Endothelial cell of umbilical vein (primary cell): ENCODE measurements around the gene SEMA4D. TPM values are rescaled to one million over a fixed set of nuclear protein-coding genes. Genes with fewer than 3 reads are reported as not detected.

Experiments used
- BruUV-seq: library from RNA; stranded (reverse); fragments of 400-500 nt; replicated peaks from 2 replicates; lab custom pipeline; 2021; lab: Mats Ljungman, UMichigan
- CTCF ChIA-PET: fragments of 300-600, 350-600 bp; sonication (Branson Sonifier 250); formaldehyde crosslinking; loops from one replicate; lab custom pipeline; 2021; ENCODE audit warnings: antibody characterized with exemption, inconsistent platforms; lab: Charles Lee
- POLR2A ChIA-PET: fragments of 300-600, 350-600 bp; sonication (Branson Sonifier 250); formaldehyde crosslinking; loops from one replicate; lab custom pipeline; 2021; ENCODE audit warnings: antibody characterized with exemption, inconsistent platforms; lab: Charles Lee
- DNase-seq: peaks from one replicate; pipeline ENCODE4 v3.0.0-alpha.2; 2011; ENCODE audit warnings: low read depth, low spot score
- FAIRE-seq: peaks from 2 replicates; lab custom pipeline; 2011; peaks lifted over from hg19 to GRCh38; lab: Jason Lieb, UNC
- H2AFZ ChIP-seq: 2 replicates; pipeline ENCODE4 v1.6.0; 2012; ENCODE audit warnings: low read depth, low read length, control low read depth, inconsistent platforms
- H3K27ac ChIP-seq: 2 replicates; pipeline ENCODE4 v1.5.1; 2011; ENCODE audit warnings: low read depth, mild to moderate bottlenecking, control low read depth, low read length, moderate library complexity; ENCODE audit not compliant: insufficient read depth
- H3K27me3 ChIP-seq, 2 experiments: 2 replicates each; pipeline versions ENCODE4 v1.6.0 to v1.6.1; 2011; ENCODE audit warnings: low read length in 2 of 2, mixed read lengths in 1 of 2; ENCODE audit not compliant: control insufficient read depth in 2 of 2, insufficient read depth in 2 of 2
- H3K36me3 ChIP-seq, 2 experiments: 2 replicates in 1 of 2; 3 replicates in 1 of 2; pipeline ENCODE4 v1.5.1; 2011; ENCODE audit warnings: low read length in 2 of 2, mild to moderate bottlenecking in 1 of 2, moderate library complexity in 1 of 2; ENCODE audit not compliant: control insufficient read depth in 2 of 2, insufficient read depth in 2 of 2; ENCODE audit errors: extremely low read depth in 1 of 2
- H3K4me1 ChIP-seq: 3 replicates; pipeline ENCODE4 v1.5.1; 2011; ENCODE audit warnings: mild to moderate bottlenecking, low read length; ENCODE audit not compliant: control insufficient read depth, insufficient read depth; ENCODE audit errors: extremely low read depth
- H3K4me2 ChIP-seq: 2 replicates; pipeline ENCODE4 v1.6.1; 2011; ENCODE audit warnings: low read length, control low read depth, mixed read lengths; ENCODE audit not compliant: insufficient read depth
- H3K4me3 ChIP-seq, 3 experiments: fragments of 200-600 bp in 1 of 3; sonication (generic), shearing (Covaris generic) in 1 of 3; replicated peaks in 1 of 3; 2 replicates each; pipeline ENCODE4 v1.5.1; 2011 to 2016; ENCODE audit warnings: control low read depth in 3 of 3, low read length in 3 of 3, mild to moderate bottlenecking in 2 of 3, inconsistent platforms in 1 of 3, low read depth in 1 of 3, moderate library complexity in 1 of 3; ENCODE audit not compliant: insufficient read depth in 1 of 3
- H3K79me2 ChIP-seq: 2 replicates; pipeline ENCODE4 v1.6.0; 2012; ENCODE audit warnings: low read length, inconsistent platforms; ENCODE audit not compliant: control insufficient read depth, insufficient read depth
- H3K9ac ChIP-seq: replicated peaks from 2 replicates; pipeline ENCODE3; 2011; ENCODE audit warnings: low read length, control low read depth; ENCODE audit not compliant: insufficient read depth; ENCODE audit errors: extremely low read depth
- H3K9me1 ChIP-seq: replicated peaks from 3 replicates; pipeline ENCODE4 v1.6.0; 2011; ENCODE audit warnings: mild to moderate bottlenecking, low read length; ENCODE audit not compliant: control insufficient read depth, insufficient read depth; ENCODE audit errors: extremely low read depth
- H3K9me3 ChIP-seq: replicated peaks from 2 replicates; pipeline ENCODE4 v1.5.1; 2012; ENCODE audit warnings: low read length, inconsistent platforms; ENCODE audit not compliant: control insufficient read depth, insufficient read depth
- H4K20me1 ChIP-seq: replicated peaks from 2 replicates; pipeline ENCODE3; 2011; ENCODE audit warnings: mild to moderate bottlenecking, low read length; ENCODE audit not compliant: control insufficient read depth, insufficient read depth; ENCODE audit errors: extremely low read depth
- EZH2 ChIP-seq: IDR thresholded peaks from 2 replicates; pipeline ENCODE4 v1.6.1; 2012; ENCODE audit warnings: borderline replicate concordance, low read depth, mild to moderate bottlenecking, moderate library complexity, low read length, inconsistent platforms; ENCODE audit not compliant: severe bottlenecking
- FOS ChIP-seq: IDR thresholded peaks from 2 replicates; pipeline ENCODE4 v1.6.1; 2011; ENCODE audit warnings: mild to moderate bottlenecking, low read length, moderate library complexity, borderline replicate concordance; ENCODE audit not compliant: insufficient read depth
- GATA2 ChIP-seq: IDR thresholded peaks from 2 replicates; pipeline ENCODE4 v1.7.0; 2011; ENCODE audit warnings: low read depth, mild to moderate bottlenecking, moderate library complexity, mixed read lengths, low read length; ENCODE audit not compliant: insufficient read length, insufficient read depth
- JUN ChIP-seq: IDR thresholded peaks from 2 replicates; pipeline ENCODE4 v1.6.1; 2011; ENCODE audit warnings: borderline replicate concordance, low read depth; ENCODE audit not compliant: insufficient read length, insufficient read depth
- MYC ChIP-seq: IDR thresholded peaks from one replicate; pipeline ENCODE4 v1.6.1; 2011; ENCODE audit warnings: mild to moderate bottlenecking, low read depth, low read length
- POLR2A ChIP-seq: IDR thresholded peaks from 2 replicates; pipeline ENCODE4 v1.6.1; 2012; ENCODE audit warnings: low read depth, mild to moderate bottlenecking, control low read depth, low read length
- POLR2AphosphoS5 ChIP-seq: IDR thresholded peaks from 2 replicates; pipeline ENCODE4 v1.6.1; 2012; ENCODE audit warnings: low read depth, mild to moderate bottlenecking, control low read depth, low read length, moderate library complexity; ENCODE audit not compliant: insufficient read depth
- dilution Hi-C: fragments of 300-500 bp; cut with MboI; formaldehyde crosslinking; loops from one replicate; pipeline ENCODE4 v1.15.0; 2019; ENCODE audit warnings: low sequenced_read_pairs; ENCODE audit not compliant: extremely low pct_ligation_motif_present
- intact Hi-C: fragments of 100-400 bp; cut with micrococcal nuclease; formaldehyde crosslinking; loops from one replicate; pipeline ENCODE4 v1.10.0; 2022
- polyA plus RNA-seq, 4 experiments: library from polyadenylated mRNA; depleted of rRNA in 3 of 4; stranded (reverse) in 3 of 4; unstranded in 1 of 4; fragments of >200 nt; gene quantifications; 2 replicates each; pipeline versions ENCODE4 v1.2.1 to v1.2.3, GENCODE V29; 2011 to 2012; ENCODE audit warnings: missing spikeins in 1 of 4
- total RNA-seq: library from RNA; stranded (reverse); gene quantifications from 2 replicates; pipeline ENCODE4 v1.2.3, GENCODE V29; 2021
- TF ChIP-seq, protein P1 (sequence below), 2 donors: IDR thresholded peaks; 1 replicate in 1 of 2; 2 replicates in 1 of 2; pipeline ENCODE4 v1.5.1; 2011; ENCODE audit warnings: low read length in 2 of 2, mild to moderate bottlenecking in 2 of 2, moderate library complexity in 2 of 2, control low read depth in 1 of 2, inconsistent platforms in 1 of 2, low read depth in 1 of 2; ENCODE audit not compliant: insufficient read depth in 1 of 2; ENCODE audit errors: extremely low read depth in 1 of 2
- TF ChIP-seq, protein P2 (sequence below): IDR thresholded peaks from 2 replicates; pipeline ENCODE4 v1.6.1; 2011; ENCODE audit not compliant: insufficient read depth, insufficient read length

The SEMA4D gene
- total and polyA plus RNA-seq, 2 donors (not counting 3 experiments of a cell fraction or from before 2014, with no cell fraction given) = 3.9 to 15.7 TPM

DNA sequence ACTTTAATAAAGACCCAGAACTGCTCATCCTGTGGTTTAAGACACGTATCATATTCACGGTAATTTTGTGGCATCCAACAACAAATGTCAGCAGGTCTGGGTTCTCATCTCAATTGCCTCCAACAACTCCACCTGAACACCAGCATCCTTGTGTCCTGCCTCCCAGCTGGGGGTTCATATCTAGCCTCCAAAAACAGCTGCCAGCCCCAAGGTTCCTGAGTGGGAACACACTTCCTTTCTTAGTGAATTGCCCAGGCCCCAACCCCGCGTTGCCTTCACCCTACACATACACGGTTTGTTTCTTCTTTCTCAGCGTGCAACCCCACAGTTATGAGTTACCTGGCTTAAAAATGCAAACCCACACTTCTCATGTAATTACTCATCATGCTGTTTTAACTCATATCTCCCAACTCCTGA lies 77.9 kb downstream of the SEMA4D start:
- FAIRE-seq (no peak), DNase-seq (no peak)
- Histone ChIP-seq H3K4me3 (no peak overlapping the region), H3K79me2 (no peaks in the 10 kb centered on the region), H3K4me2 (no peak overlapping the region), H4K20me1 (no peaks in the 10 kb centered on the region), H3K9me1 (no peaks in the 10 kb centered on the region), H3K36me3 (no peaks in the 10 kb centered on the region), H3K9me3 (no peaks in the 10 kb centered on the region), H3K27ac (no peak overlapping the region), H3K4me1 (peaks cover 4% of the 10 kb centered on the region), H3K9ac (no peak overlapping the region), H2AFZ (no peak overlapping the region), H3K27me3 (no peaks in the 10 kb centered on the region)
- TF ChIP-seq FOS = no peak
- no peak for TF ChIP-seq EZH2
- no peak for TF ChIP-seq POLR2AphosphoS5
- TF ChIP-seq MYC = no peak
- no peak for TF ChIP-seq JUN
- TF ChIP-seq POLR2A = no peak
- TF ChIP-seq, protein P1, sequence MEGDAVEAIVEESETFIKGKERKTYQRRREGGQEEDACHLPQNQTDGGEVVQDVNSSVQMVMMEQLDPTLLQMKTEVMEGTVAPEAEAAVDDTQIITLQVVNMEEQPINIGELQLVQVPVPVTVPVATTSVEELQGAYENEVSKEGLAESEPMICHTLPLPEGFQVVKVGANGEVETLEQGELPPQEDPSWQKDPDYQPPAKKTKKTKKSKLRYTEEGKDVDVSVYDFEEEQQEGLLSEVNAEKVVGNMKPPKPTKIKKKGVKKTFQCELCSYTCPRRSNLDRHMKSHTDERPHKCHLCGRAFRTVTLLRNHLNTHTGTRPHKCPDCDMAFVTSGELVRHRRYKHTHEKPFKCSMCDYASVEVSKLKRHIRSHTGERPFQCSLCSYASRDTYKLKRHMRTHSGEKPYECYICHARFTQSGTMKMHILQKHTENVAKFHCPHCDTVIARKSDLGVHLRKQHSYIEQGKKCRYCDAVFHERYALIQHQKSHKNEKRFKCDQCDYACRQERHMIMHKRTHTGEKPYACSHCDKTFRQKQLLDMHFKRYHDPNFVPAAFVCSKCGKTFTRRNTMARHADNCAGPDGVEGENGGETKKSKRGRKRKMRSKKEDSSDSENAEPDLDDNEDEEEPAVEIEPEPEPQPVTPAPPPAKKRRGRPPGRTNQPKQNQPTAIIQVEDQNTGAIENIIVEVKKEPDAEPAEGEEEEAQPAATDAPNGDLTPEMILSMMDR (IDR thresholded peaks at IDR 0.05; ENCODE audit: extremely low read depth in 1 of 2, insufficient read depth in 1 of 2, low read depth in 1 of 2, low read length in 2 of 2) = no peak
- TF ChIP-seq, protein P2, sequence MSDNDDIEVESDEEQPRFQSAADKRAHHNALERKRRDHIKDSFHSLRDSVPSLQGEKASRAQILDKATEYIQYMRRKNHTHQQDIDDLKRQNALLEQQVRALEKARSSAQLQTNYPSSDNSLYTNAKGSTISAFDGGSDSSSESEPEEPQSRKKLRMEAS = no peak
- TF ChIP-seq GATA2 = no peak
- dilution Hi-C loops = no loop called here
- ChIA-PET POLR2A (no interaction called here), CTCF (no interaction called here)
- no TSS peak for BruUV-seq
- intact Hi-C loops = no loop called here
